Liver (tissue), 9 donors: ENCODE data around the gene SNX33. TPM values are rescaled to one million over a fixed set of nuclear protein-coding genes. Genes with fewer than 3 reads are reported as not detected.

Experiments used
- DNase-seq: peaks from one replicate; pipeline ENCODE4 v3.0.0-alpha.2; 2017; ENCODE audit warnings: low spot score
- H3K27ac ChIP-seq, 2 donors: one replicate each; pipeline ENCODE4 v1.7.0; 2013; ENCODE audit warnings: inconsistent platforms in 2 of 2, low read length in 2 of 2, control low read depth in 1 of 2, low read depth in 1 of 2, mild to moderate bottlenecking in 1 of 2
- H3K27me3 ChIP-seq, 4 donors: one replicate each; pipeline versions ENCODE4 v1.6.1 to v1.7.0; 2013; ENCODE audit warnings: low read length in 3 of 4, inconsistent platforms in 1 of 4, mild to moderate bottlenecking in 1 of 4, moderate library complexity in 1 of 4; ENCODE audit not compliant: control insufficient read depth in 4 of 4, insufficient read depth in 4 of 4
- H3K36me3 ChIP-seq, 4 donors: one replicate each; pipeline versions ENCODE4 v1.6.1 to v1.7.0; 2013; ENCODE audit warnings: low read length in 3 of 4, mild to moderate bottlenecking in 3 of 4, low read depth in 1 of 4, moderate library complexity in 1 of 4; ENCODE audit not compliant: control insufficient read depth in 4 of 4, insufficient read depth in 3 of 4
- H3K4me1 ChIP-seq, 4 donors: one replicate each; pipeline versions ENCODE4 v1.6.1 to v1.7.0; 2013; ENCODE audit warnings: low read length in 3 of 4, mild to moderate bottlenecking in 3 of 4, moderate library complexity in 1 of 4; ENCODE audit not compliant: control insufficient read depth in 4 of 4, insufficient read depth in 4 of 4
- H3K4me3 ChIP-seq, 3 donors: one replicate each; pipeline versions ENCODE4 v1.6.1 to v1.7.0; 2013; ENCODE audit warnings: low read length in 3 of 3, control low read depth in 1 of 3, low read depth in 1 of 3, mild to moderate bottlenecking in 1 of 3
- H3K9ac ChIP-seq, 2 donors: one replicate each; pipeline ENCODE4 v1.7.0; 2013; ENCODE audit warnings: low read length in 2 of 2, mild to moderate bottlenecking in 2 of 2, moderate library complexity in 2 of 2, control low read depth in 1 of 2, low read depth in 1 of 2
- H3K9me3 ChIP-seq, 4 donors: one replicate each; pipeline versions ENCODE4 v1.6.1 to v1.7.0; 2013; ENCODE audit warnings: low read length in 3 of 4; ENCODE audit not compliant: control insufficient read depth in 4 of 4
- ATF3 ChIP-seq: IDR thresholded peaks from 2 replicates; pipeline ENCODE4 v1.6.1; 2016; ENCODE audit warnings: antibody characterized with exemption
- EGR1 ChIP-seq, 2 donors: IDR thresholded peaks; 2 replicates each; pipeline ENCODE4 v1.6.1; 2016 to 2018; ENCODE audit warnings: antibody characterized with exemption in 2 of 2, low read depth in 2 of 2
- FOXA1 ChIP-seq: IDR thresholded peaks from 2 replicates; pipeline ENCODE4 v1.6.1; 2016; ENCODE audit warnings: antibody characterized with exemption
- FOXA2 ChIP-seq: IDR thresholded peaks from 2 replicates; pipeline ENCODE4 v1.6.1; 2016; ENCODE audit warnings: antibody characterized with exemption
- GABPA ChIP-seq, 2 donors: IDR thresholded peaks in 1 of 2; conservative IDR thresholded peaks in 1 of 2; 2 replicates each; pipeline ENCODE4 v1.6.1; 2016; ENCODE audit warnings: antibody characterized with exemption in 2 of 2, mild to moderate bottlenecking in 1 of 2, moderate library complexity in 1 of 2
- HNF4A ChIP-seq, 2 donors: conservative IDR thresholded peaks; 2 replicates each; pipeline ENCODE4 v1.6.1; 2016; ENCODE audit warnings: antibody characterized with exemption in 2 of 2, mild to moderate bottlenecking in 2 of 2
- HNF4G ChIP-seq: IDR thresholded peaks from 2 replicates; pipeline ENCODE4 v1.6.1; 2016; ENCODE audit warnings: antibody characterized with exemption
- JUND ChIP-seq, 2 donors: IDR thresholded peaks; 2 replicates each; pipeline ENCODE4 v1.6.1; 2016; ENCODE audit warnings: antibody characterized with exemption in 2 of 2
- MAX ChIP-seq: IDR thresholded peaks from 2 replicates; pipeline ENCODE4 v1.6.1; 2016; ENCODE audit warnings: antibody characterized with exemption
- NR2F2 ChIP-seq: IDR thresholded peaks from 2 replicates; pipeline ENCODE4 v1.6.1; 2016; ENCODE audit warnings: antibody characterized with exemption
- RAD21 ChIP-seq, 2 donors: IDR thresholded peaks; 2 replicates each; pipeline ENCODE4 v1.6.1; 2016; ENCODE audit warnings: antibody characterized with exemption in 2 of 2, mild to moderate bottlenecking in 2 of 2
- REST ChIP-seq: IDR thresholded peaks from 2 replicates; pipeline ENCODE4 v1.6.1; 2016; ENCODE audit warnings: antibody characterized with exemption, mild to moderate bottlenecking
- RXRA ChIP-seq, 2 donors: IDR thresholded peaks; 2 replicates each; pipeline ENCODE4 v1.6.1; 2017 to 2018; ENCODE audit warnings: antibody characterized with exemption in 2 of 2, mild to moderate bottlenecking in 1 of 2
- SP1 ChIP-seq: IDR thresholded peaks from 2 replicates; pipeline ENCODE4 v1.6.1; 2018; ENCODE audit warnings: antibody characterized with exemption, mild to moderate bottlenecking
- TAF1 ChIP-seq: conservative IDR thresholded peaks from 2 replicates; pipeline ENCODE4 v1.6.1; 2016; ENCODE audit warnings: antibody characterized with exemption, mild to moderate bottlenecking
- YY1 ChIP-seq: IDR thresholded peaks from 2 replicates; pipeline ENCODE4 v1.6.1; 2016; ENCODE audit warnings: antibody characterized with exemption, mild to moderate bottlenecking
- ZBTB33 ChIP-seq: IDR thresholded peaks from 2 replicates; pipeline ENCODE4 v1.6.1; 2016; ENCODE audit warnings: antibody characterized with exemption
- WGBS: extraction: QIAGEN DNeasy Blood & Tissue Kit; methylation state at CpG from one replicate; pipeline ENCODE4 v1.1.7; 2013; 5-methylcytosine and 5-hydroxymethylcytosine counted together
- polyA plus RNA-seq, 2 donors: library from polyadenylated mRNA; stranded (reverse) in 1 of 2; unstranded in 1 of 2; fragments of 200-250 nt in 1 of 2; fragments of >200 nt in 1 of 2; fragmentation: Nextera tagmentation in 1 of 2; extraction: Ambion mirVana in 1 of 2; gene quantifications; one replicate each; pipeline versions ENCODE4 v1.2.1 to v1.2.3, GENCODE V29; 2013 to 2015
- total RNA-seq, 2 donors: library from RNA; depleted of rRNA; stranded (reverse); fragments of >200 nt; gene quantifications; one replicate each; pipeline ENCODE4 v1.2.3, GENCODE V29; 2014
- TF ChIP-seq, protein P1 (sequence below): fragments of 150-350 bp; IDR thresholded peaks from 2 replicates; pipeline ENCODE4 v1.5.1; 2017; ENCODE audit warnings: improper control_type of control experiment, low read depth, low read length; ENCODE audit not compliant: missing input control
- donor health status: healthy.
- donor health status: healthy.
- donor health status: healthy.
- donor health status: healthy.
- donor health status: healthy.

Gene SNX33
- total and polyA plus RNA-seq, 4 donors: 7.1 to 10.8 (median 9.1) TPM

DNA sequence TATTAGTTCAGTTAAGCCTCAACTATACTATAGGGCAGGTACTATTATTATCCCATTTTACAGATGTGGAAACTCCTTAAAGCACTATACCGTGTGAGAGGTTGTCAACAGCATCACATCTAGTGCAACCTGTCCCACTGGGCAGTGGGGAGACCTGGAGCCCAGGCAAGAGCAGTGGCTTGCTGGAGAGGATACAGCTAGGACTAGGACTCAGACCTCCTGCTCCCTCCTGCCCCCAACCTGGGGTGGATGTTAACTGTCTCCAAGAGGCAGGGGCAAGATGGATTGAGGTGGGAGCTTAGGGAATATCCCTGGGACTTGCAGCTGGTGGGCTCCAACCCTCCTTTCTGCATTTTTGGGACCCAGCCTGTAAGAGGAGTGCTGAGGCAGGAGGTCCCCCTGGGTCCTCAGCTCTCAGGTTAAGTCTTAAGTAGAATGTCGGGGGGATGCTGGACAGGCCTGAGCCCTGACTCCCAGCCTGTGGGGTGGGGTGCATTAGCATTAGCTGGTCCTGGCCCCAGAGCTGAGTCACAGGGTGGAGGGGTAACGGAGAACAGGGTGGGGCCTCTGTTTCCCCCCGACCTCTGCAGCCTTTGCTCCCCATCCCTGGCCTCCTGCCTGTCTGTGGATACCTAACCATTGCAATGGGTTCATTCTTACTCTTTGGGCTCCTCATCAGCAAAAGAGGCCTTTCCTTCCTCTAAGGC is 6.6 kb downstream of the SNX33 start:
- no peak for DNase-seq
- H3K27ac ChIP-seq: no peak overlapping the region
- TF ChIP-seq TAF1: no peak
- no peak for TF ChIP-seq FOXA2
- TF ChIP-seq RXRA (IDR thresholded peaks at IDR 0.05): no peak
- TF ChIP-seq FOXA1: no peak
- no peak for TF ChIP-seq EGR1 (IDR thresholded peaks at IDR 0.05; ENCODE audit: low read depth in 2 of 2)
- TF ChIP-seq MAX: no peak
- TF ChIP-seq RAD21 (IDR thresholded peaks at IDR 0.05): no peak
- no peak for TF ChIP-seq ATF3
- TF ChIP-seq, protein P1, sequence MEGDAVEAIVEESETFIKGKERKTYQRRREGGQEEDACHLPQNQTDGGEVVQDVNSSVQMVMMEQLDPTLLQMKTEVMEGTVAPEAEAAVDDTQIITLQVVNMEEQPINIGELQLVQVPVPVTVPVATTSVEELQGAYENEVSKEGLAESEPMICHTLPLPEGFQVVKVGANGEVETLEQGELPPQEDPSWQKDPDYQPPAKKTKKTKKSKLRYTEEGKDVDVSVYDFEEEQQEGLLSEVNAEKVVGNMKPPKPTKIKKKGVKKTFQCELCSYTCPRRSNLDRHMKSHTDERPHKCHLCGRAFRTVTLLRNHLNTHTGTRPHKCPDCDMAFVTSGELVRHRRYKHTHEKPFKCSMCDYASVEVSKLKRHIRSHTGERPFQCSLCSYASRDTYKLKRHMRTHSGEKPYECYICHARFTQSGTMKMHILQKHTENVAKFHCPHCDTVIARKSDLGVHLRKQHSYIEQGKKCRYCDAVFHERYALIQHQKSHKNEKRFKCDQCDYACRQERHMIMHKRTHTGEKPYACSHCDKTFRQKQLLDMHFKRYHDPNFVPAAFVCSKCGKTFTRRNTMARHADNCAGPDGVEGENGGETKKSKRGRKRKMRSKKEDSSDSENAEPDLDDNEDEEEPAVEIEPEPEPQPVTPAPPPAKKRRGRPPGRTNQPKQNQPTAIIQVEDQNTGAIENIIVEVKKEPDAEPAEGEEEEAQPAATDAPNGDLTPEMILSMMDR: no peak
- TF ChIP-seq HNF4A (conservative IDR thresholded peaks at IDR 0.05): no peak
- no peak for TF ChIP-seq REST
- no peak for TF ChIP-seq ZBTB33
- no peak for TF ChIP-seq HNF4G
- no peak for TF ChIP-seq JUND (IDR thresholded peaks at IDR 0.05)
- no peak for TF ChIP-seq NR2F2
- no peak for TF ChIP-seq GABPA (IDR thresholded peaks at IDR 0.05 in 1 of 2, conservative IDR thresholded peaks at IDR 0.05 in 1 of 2)
- no peak for TF ChIP-seq YY1
- TF ChIP-seq SP1: no peak
- no peaks in the 10 kb centered on the region for H3K9me3 ChIP-seq
- H3K36me3 ChIP-seq: peaks cover 0 to 22% (median 11%) of the 10 kb centered on the region in 4 donors
- no peak overlapping the region for H3K4me3 ChIP-seq
- H3K27me3 ChIP-seq: no peaks in the 10 kb centered on the region
- WGBS: 86% methylated on average over 4 of the region's 4 CpGs
- H3K9ac ChIP-seq: no peak overlapping the region
- peaks cover 16 to 50% (median 31%) of the 10 kb centered on the region in 4 donors for H3K4me1 ChIP-seq
